ENCODE results near the gene TIGD7. TPM values are rescaled to one million over a fixed set of nuclear protein-coding genes. Genes with fewer than 3 reads are reported as not detected.

The TIGD7 gene
- total and polyA plus RNA-seq, 8 donors = 1.3 to 3.6 (median 2.4) TPM

DNA sequence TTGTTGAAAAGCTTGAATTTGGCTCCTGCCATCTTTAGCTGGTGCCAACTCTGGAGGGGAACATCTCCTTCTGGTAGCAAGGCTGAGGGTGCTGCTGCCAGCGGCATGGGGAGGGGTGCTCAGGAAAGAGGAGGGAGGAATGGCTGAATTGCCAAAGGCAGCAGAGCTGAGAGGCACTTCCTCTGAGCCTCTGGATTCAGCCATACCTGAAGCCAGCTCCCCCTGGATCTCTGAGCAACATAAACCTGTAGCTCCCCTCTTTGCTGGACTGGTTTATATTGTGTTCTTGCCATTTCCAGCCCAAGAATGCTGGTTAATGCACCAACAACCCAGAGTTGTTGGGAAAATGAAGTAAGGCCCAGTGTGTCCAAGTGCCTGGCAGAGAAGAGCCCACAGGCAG is 56.2 kb downstream of the TIGD7 start:
- no peak overlapping the region for H3K27ac ChIP-seq
- no peak overlapping the region for H3K4me3 ChIP-seq
- no peaks in the 10 kb centered on the region for H3K4me1 ChIP-seq
- no peak for FAIRE-seq
- no peaks in the 10 kb centered on the region for H3K27me3 ChIP-seq
- no peak for ATAC-seq
- H3K9me3 ChIP-seq = no peaks in the 10 kb centered on the region
- 47 to 63% methylated on average over 1 of the region's 1 CpG for WGBS, 2 donors
- no peaks in the 10 kb centered on the region for H3K36me3 ChIP-seq
- no peak for DNase-seq
- intact Hi-C loops (cut with DNase I) = no loop called here
- TF ChIP-seq, protein P1, sequence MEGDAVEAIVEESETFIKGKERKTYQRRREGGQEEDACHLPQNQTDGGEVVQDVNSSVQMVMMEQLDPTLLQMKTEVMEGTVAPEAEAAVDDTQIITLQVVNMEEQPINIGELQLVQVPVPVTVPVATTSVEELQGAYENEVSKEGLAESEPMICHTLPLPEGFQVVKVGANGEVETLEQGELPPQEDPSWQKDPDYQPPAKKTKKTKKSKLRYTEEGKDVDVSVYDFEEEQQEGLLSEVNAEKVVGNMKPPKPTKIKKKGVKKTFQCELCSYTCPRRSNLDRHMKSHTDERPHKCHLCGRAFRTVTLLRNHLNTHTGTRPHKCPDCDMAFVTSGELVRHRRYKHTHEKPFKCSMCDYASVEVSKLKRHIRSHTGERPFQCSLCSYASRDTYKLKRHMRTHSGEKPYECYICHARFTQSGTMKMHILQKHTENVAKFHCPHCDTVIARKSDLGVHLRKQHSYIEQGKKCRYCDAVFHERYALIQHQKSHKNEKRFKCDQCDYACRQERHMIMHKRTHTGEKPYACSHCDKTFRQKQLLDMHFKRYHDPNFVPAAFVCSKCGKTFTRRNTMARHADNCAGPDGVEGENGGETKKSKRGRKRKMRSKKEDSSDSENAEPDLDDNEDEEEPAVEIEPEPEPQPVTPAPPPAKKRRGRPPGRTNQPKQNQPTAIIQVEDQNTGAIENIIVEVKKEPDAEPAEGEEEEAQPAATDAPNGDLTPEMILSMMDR (IDR thresholded peaks at IDR 0.05) = no peak

Other genes starting within 250 kb of the TIGD7 start
- 100 to 1,000 TPM; 151 to 928 (median 250) TPM for gene IL32, start 239.8 kb downstream of the TIGD7 start, total RNA-seq
- gene IL32, start 239.8 kb downstream of the TIGD7 start, polyA plus RNA-seq = 100 to 1,000 TPM; 232 to 815 TPM
- gene ZSCAN10, start 206.1 kb downstream of the TIGD7 start, total RNA-seq = under 1 TPM in 1 of 6 donors, not detected in 5; 0.35 TPM
- not detected for gene ZSCAN10, start 206.1 kb downstream of the TIGD7 start, polyA plus RNA-seq
- gene ZNF205, start 192.8 kb downstream of the TIGD7 start, total RNA-seq = 1 to 10 TPM; 6.5 to 10.0 (median 8.0) TPM
- gene ZNF205, start 192.8 kb downstream of the TIGD7 start, polyA plus RNA-seq = 10 to 100 TPM; 22.4 to 43.3 TPM
- gene ZNF213, start 170.4 kb downstream of the TIGD7 start, total RNA-seq = 1 to 10 TPM; 5.0 to 8.8 (median 6.7) TPM
- 1 to 10 TPM; 5.8 to 7.5 TPM for gene ZNF213, start 170.4 kb downstream of the TIGD7 start, polyA plus RNA-seq
- gene OR1F1, start 117.2 kb downstream of the TIGD7 start, total RNA-seq = not detected
- not detected for gene OR1F1, start 117.2 kb downstream of the TIGD7 start, polyA plus RNA-seq
- 1 to 10 TPM; 1.5 to 3.7 (median 2.2) TPM for gene ZNF200, start 70.3 kb downstream of the TIGD7 start, total RNA-seq
- gene ZNF200, start 70.3 kb downstream of the TIGD7 start, polyA plus RNA-seq = 1 to 10 TPM; 2.9 to 3.5 TPM
- gene MEFV, start 48.8 kb downstream of the TIGD7 start, total RNA-seq = 1 to 10 TPM in 1 of 6 donors, under 1 TPM in 4, not detected in 1; 0.20 to 1.1 (median 0.78) TPM
- gene MEFV, start 48.8 kb downstream of the TIGD7 start, polyA plus RNA-seq = under 1 TPM; 0.05 to 0.23 TPM
- gene ZNF263, start 21.9 kb downstream of the TIGD7 start, total RNA-seq = 10 to 100 TPM in 4 of 6 donors, 1 to 10 TPM in 2; 9.2 to 15.4 (median 10.9) TPM
- 10 to 100 TPM; 10.6 to 20.8 TPM for gene ZNF263, start 21.9 kb downstream of the TIGD7 start, polyA plus RNA-seq
- 10 to 100 TPM in 4 of 6 donors, 1 to 10 TPM in 2; 6.7 to 17.1 (median 10.6) TPM for gene ZNF75A, start 67 bp upstream of the TIGD7 start, total RNA-seq
- 10 to 100 TPM; 18.2 to 27.5 TPM for gene ZNF75A, start 67 bp upstream of the TIGD7 start, polyA plus RNA-seq
- under 1 TPM in 2 of 6 donors, not detected in 4; 0.16 TPM for gene OR2C1, start 50.5 kb upstream of the TIGD7 start, total RNA-seq
- gene OR2C1, start 50.5 kb upstream of the TIGD7 start, polyA plus RNA-seq = under 1 TPM in 1 of 2 donors, not detected in 1; 0.05 TPM
- 1 to 10 TPM; 3.7 to 7.0 (median 6.8) TPM for gene ZSCAN32, start 95.6 kb upstream of the TIGD7 start, total RNA-seq
- 1 to 10 TPM; 4.7 to 9.4 TPM for gene ZSCAN32, start 95.6 kb upstream of the TIGD7 start, polyA plus RNA-seq
- 1 to 10 TPM; 2.2 to 5.1 (median 3.3) TPM for gene ZNF174, start 95.8 kb upstream of the TIGD7 start, total RNA-seq
- gene ZNF174, start 95.8 kb upstream of the TIGD7 start, polyA plus RNA-seq = 1 to 10 TPM; 3.5 to 4.2 TPM
- gene ZNF597, start 138.1 kb upstream of the TIGD7 start, total RNA-seq = 1 to 10 TPM in 3 of 6 donors, under 1 TPM in 3; 0.79 to 1.6 (median 0.99) TPM
- 1 to 10 TPM in 1 of 2 donors, under 1 TPM in 1; 0.53 to 1.0 TPM for gene ZNF597, start 138.1 kb upstream of the TIGD7 start, polyA plus RNA-seq
- 10 to 100 TPM; 22.8 to 32.4 (median 24.9) TPM for gene NAA60, start 138.2 kb upstream of the TIGD7 start, total RNA-seq
- 10 to 100 TPM; 39.3 to 41.4 TPM for gene NAA60, start 138.2 kb upstream of the TIGD7 start, polyA plus RNA-seq
- gene C16orf90, start 190.1 kb upstream of the TIGD7 start, total RNA-seq = not detected
- gene C16orf90, start 190.1 kb upstream of the TIGD7 start, polyA plus RNA-seq = not detected
- gene CLUAP1, start 195.6 kb upstream of the TIGD7 start, total RNA-seq = 10 to 100 TPM in 5 of 6 donors, 1 to 10 TPM in 1; 9.9 to 19.1 (median 11.0) TPM
- 1 to 10 TPM; 6.8 to 6.9 TPM for gene CLUAP1, start 195.6 kb upstream of the TIGD7 start, polyA plus RNA-seq

All from pancreas (tissue), 10 donors.